OCI-LY7 (cell line): ENCODE results near the gene ZSCAN10. TPM values are rescaled to one million over a fixed set of nuclear protein-coding genes. Genes with fewer than 3 reads are reported as not detected.

Experiments used
- BruUV-seq: library from RNA; stranded (reverse); fragments of 400-500 nt; replicated peaks from 2 replicates; lab custom pipeline; 2021; lab: Mats Ljungman, UMichigan
- CTCF ChIA-PET: fragments of 300-600 bp; sonication (Branson Sonifier 250); formaldehyde crosslinking; loops from one replicate; lab custom pipeline; 2022; ENCODE audit warnings: antibody characterized with exemption; ENCODE audit not compliant: unreplicated experiment; lab: Charles Lee
- POLR2A ChIA-PET: fragments of 300-600 bp; sonication (Branson Sonifier 250); formaldehyde crosslinking; loops from one replicate; lab custom pipeline; 2022; ENCODE audit warnings: antibody characterized with exemption; lab: Charles Lee
- DNase-seq: peaks from one replicate; pipeline ENCODE4 v3.0.0-alpha.2; 2015; ENCODE audit warnings: low spot score
- H2AFZ ChIP-seq: fragments of 200-600 bp; sonication (generic), shearing (Covaris generic); 2 replicates; pipeline ENCODE4 v1.6.1; 2014; ENCODE audit warnings: mild to moderate bottlenecking, antibody characterized with exemption, low read length, moderate library complexity
- H3K27ac ChIP-seq: fragments of 200-600 bp; sonication (generic); 2 replicates; pipeline ENCODE4 v1.5.1; 2014; ENCODE audit warnings: mixed run types, low read depth, mild to moderate bottlenecking, moderate library complexity, low read length, inconsistent platforms; ENCODE audit not compliant: poor library complexity, severe bottlenecking
- H3K36me3 ChIP-seq: fragments of 200-600 bp; sonication (generic); 2 replicates; pipeline ENCODE4 v1.6.1; 2014; ENCODE audit warnings: mild to moderate bottlenecking, antibody characterized with exemption, low read length, moderate library complexity, mixed read lengths; ENCODE audit not compliant: insufficient read depth
- H3K4me1 ChIP-seq: fragments of 200-600 bp; sonication (generic); 2 replicates; pipeline ENCODE4 v1.5.1; 2014; ENCODE audit warnings: mild to moderate bottlenecking, low read length; ENCODE audit not compliant: insufficient read depth, poor library complexity, severe bottlenecking
- H3K4me2 ChIP-seq: fragments of 200-600 bp; sonication (generic); 2 replicates; pipeline ENCODE4 v1.6.1; 2014; ENCODE audit warnings: mild to moderate bottlenecking, low read length
- H3K4me3 ChIP-seq: fragments of 200-600 bp; sonication (generic); 2 replicates; pipeline ENCODE4 v1.5.1; 2014; ENCODE audit warnings: mild to moderate bottlenecking, low read depth, low read length; ENCODE audit not compliant: poor library complexity, severe bottlenecking
- H3K79me2 ChIP-seq: fragments of 200-600 bp; sonication (generic); 2 replicates; pipeline ENCODE4 v1.6.1; 2016; ENCODE audit warnings: low read depth, mild to moderate bottlenecking, low read length, moderate library complexity, mixed read lengths; ENCODE audit not compliant: insufficient read depth
- H3K9me2 ChIP-seq: fragments of 200-600 bp; sonication (generic); 2 replicates; pipeline ENCODE4 v1.6.1; 2016; ENCODE audit warnings: mild to moderate bottlenecking, low read length, mixed read lengths; ENCODE audit not compliant: insufficient read depth
- H3K9me3 ChIP-seq: fragments of 200-600 bp; sonication (generic); 2 replicates; pipeline ENCODE4 v1.6.1; 2014; ENCODE audit warnings: mild to moderate bottlenecking, mixed run types, low read length, mixed read lengths
- H4K20me1 ChIP-seq: fragments of 200-600 bp; sonication (generic); 2 replicates; pipeline ENCODE4 v1.6.1; 2014; ENCODE audit warnings: mild to moderate bottlenecking, antibody characterized with exemption, low read length, moderate library complexity, mixed read lengths; ENCODE audit not compliant: insufficient read depth
- CTCF ChIP-seq: fragments of 200-600 bp; sonication (generic); conservative IDR thresholded peaks from 2 replicates; pipeline ENCODE4 v1.5.1; 2014; ENCODE audit warnings: mild to moderate bottlenecking, antibody characterized with exemption, low read length, moderate library complexity, mixed read lengths
- EZH2phosphoT487 ChIP-seq: fragments of 200-600 bp; sonication (generic); IDR thresholded peaks from 2 replicates; pipeline ENCODE4 v1.6.1; 2018; ENCODE audit warnings: low read depth, borderline replicate concordance, mild to moderate bottlenecking, mixed run types, antibody characterized with exemption, low read length, moderate library complexity, mixed read lengths
- intact Hi-C: fragments of 100-400 bp; cut with micrococcal nuclease; formaldehyde crosslinking; loops from one replicate; pipeline ENCODE4 v1.10.0; 2022; ENCODE audit not compliant: unreplicated experiment
- total RNA-seq, 2 experiments: library from RNA; depleted of rRNA in 1 of 2; stranded (reverse); fragments of >200 nt in 1 of 2; shearing (Covaris generic) in 1 of 2; gene quantifications; 2 replicates each; pipeline ENCODE4 v1.2.3, GENCODE V29; 2014 to 2022

Gene ZSCAN10
- total RNA-seq, 2 experiments from 2014 or later, result 0.09 to 0.49 TPM

- H3K4me1 ChIP-seq, result peaks cover 17% of the 10 kb centered on the region
- no peak overlapping the region for H3K4me3 ChIP-seq
- ChIA-PET POLR2A (interaction anchor here (1.0 to 2.2 kb wide), 2 partner anchors 11 to 13 kb away, joined by 3 to 11 read pairs; partner anchors contain the start of gene ZNF213), CTCF (no interaction called here)
- H3K79me2 ChIP-seq, result no peaks in the 10 kb centered on the region
- no peak for TF ChIP-seq CTCF
- no peak for TF ChIP-seq EZH2phosphoT487
- H3K36me3 ChIP-seq, result no peaks in the 10 kb centered on the region
- no TSS peak for BruUV-seq
- H3K4me2 ChIP-seq, result no peak overlapping the region
- H3K27ac ChIP-seq, result no peak overlapping the region
- no peaks in the 10 kb centered on the region for H4K20me1 ChIP-seq
- H3K9me3 ChIP-seq, result no peaks in the 10 kb centered on the region
- H2AFZ ChIP-seq, result no peak overlapping the region
- intact Hi-C loops, result no loop called here
- no peaks in the 10 kb centered on the region for H3K9me2 ChIP-seq
- DNase-seq, result no peak
Observed at GRCh38 chr16:3147757-3148104, 48.6 kb upstream of the ZSCAN10 start.

- POLR2A ChIA-PET, result interaction anchor here (1.0 to 2.2 kb wide), 2 partner anchors 11 to 12 kb away, joined by 3 to 11 read pairs; partner anchors contain the start of gene ZNF213
Observed at GRCh38 chr16:3147046-3147756, 48.1 kb upstream of the ZSCAN10 start.

More at GRCh38 chr16:3147046-3147756, 48.1 kb upstream of the ZSCAN10 start:
- H3K4me3 ChIP-seq, result no peak overlapping the region
- intact Hi-C loops, result no loop called here
- TF ChIP-seq CTCF (no peak), EZH2phosphoT487 (no peak)
- H3K27ac ChIP-seq, result no peak overlapping the region
- no peak for DNase-seq
- H3K9me3 ChIP-seq, result no peaks in the 10 kb centered on the region
- no peaks in the 10 kb centered on the region for H4K20me1 ChIP-seq
- H2AFZ ChIP-seq, result no peak overlapping the region
- peaks cover 3% of the 10 kb centered on the region; the same call in 1 of the 2 replicates for H3K36me3 ChIP-seq
- BruUV-seq, result no TSS peak
- H3K9me2 ChIP-seq, result no peaks in the 10 kb centered on the region
- H3K79me2 ChIP-seq, result no peaks in the 10 kb centered on the region
- H3K4me2 ChIP-seq, result no peak overlapping the region
- CTCF ChIA-PET, result no interaction called here
- H3K4me1 ChIP-seq, result peaks cover 13% of the 10 kb centered on the region
